Keratinocyte (primary cell): Measurements from ENCODE around the gene MRPS27.

Source experiments
- CTCF ChIP-seq, 3 experiments: IDR thresholded peaks in 1 of 3; conservative IDR thresholded peaks in 1 of 3; optimal IDR thresholded peaks in 1 of 3; 2 replicates in 2 of 3; 3 replicates in 1 of 3; pipeline versions ENCODE3 to v1.5.1; 2011; ENCODE audit warnings: low read length in 3 of 3, mild to moderate bottlenecking in 3 of 3, moderate library complexity in 2 of 3, control low read depth in 1 of 3, inconsistent platforms in 1 of 3; ENCODE audit not compliant: insufficient read depth in 2 of 3; ENCODE audit errors: extremely low read depth in 1 of 3
- EZH2 ChIP-seq: IDR thresholded peaks from one replicate; pipeline ENCODE4 v1.6.1; 2012; ENCODE audit warnings: inconsistent platforms, mild to moderate bottlenecking, low read length, moderate library complexity

GRCh38 chr5:72246954-72247442 lies 73.0 kb downstream of the MRPS27 start:
- TF ChIP-seq CTCF (optimal IDR thresholded peaks at IDR 0.05 in 1 of 3, IDR thresholded peaks at IDR 0.05 in 1 of 3, conservative IDR thresholded peaks at IDR 0.05 in 1 of 3; ENCODE audit: extremely low read depth in 1 of 3, insufficient read depth in 2 of 3, low read length in 3 of 3) = no peak
- no peak for TF ChIP-seq EZH2
